GM23248 (cell line): Measurements from ENCODE around the gene LMO7.

Experiments
- EZH2 ChIP-seq: fragments of 200-600 bp; sonication (generic); IDR thresholded peaks from 2 replicates; pipeline ENCODE4 v1.6.1; 2018; ENCODE audit warnings: antibody characterized with exemption, mild to moderate bottlenecking; ENCODE audit not compliant: insufficient read depth, poor library complexity, severe bottlenecking
- EZH2phosphoT487 ChIP-seq: fragments of 200-600 bp; sonication (generic); IDR thresholded peaks from 2 replicates; pipeline ENCODE4 v1.6.1; 2018; ENCODE audit warnings: antibody characterized with exemption, moderate library complexity, mild to moderate bottlenecking, low read depth; ENCODE audit not compliant: insufficient read depth

- TF ChIP-seq EZH2 (no peak), EZH2phosphoT487 (no peak)
Observed at GRCh38 chr13:75875450-75875849, 239.3 kb downstream of the LMO7 start.
